ENCODE results near the gene CYB5D1.
"Not testable (repeated sequence)": the region's sequence is repeated elsewhere in the genome, so short reads cannot be mapped to it uniquely, and the experiment has no call there.

Gene CYB5D1

GRCh38 chr17:7864384-7864783, 6.6 kb downstream of the CYB5D1 start:
- H3K79me1 ChIP-seq (ENCODE audit: low read length); H4K8ac ChIP-seq (ENCODE audit: low read depth, low read length); H3K79me2 ChIP-seq (ENCODE audit: control insufficient read depth, insufficient read depth, low read length, poor library complexity); H3K4me1 ChIP-seq (ENCODE audit: control insufficient read depth in 1 of 2, insufficient read depth in 2 of 2, low read length in 2 of 2); H3K9me3 ChIP-seq (ENCODE audit: insufficient read depth, low read depth, low read length); H3K18ac ChIP-seq (ENCODE audit: low read length); H2AFZ ChIP-seq (ENCODE audit: insufficient read depth, low read length, poor library complexity); H2AK5ac ChIP-seq (ENCODE audit: low read length); H3K14ac ChIP-seq (ENCODE audit: low read length); H2BK12ac ChIP-seq (ENCODE audit: low read length); H2BK120ac ChIP-seq (ENCODE audit: insufficient read depth, low read length, poor library complexity); H3K4me3 ChIP-seq (ENCODE audit: low read depth, low read length); H3K23ac ChIP-seq (ENCODE audit: low read length); H3K27ac ChIP-seq (ENCODE audit: low read depth, low read length); H3K9ac ChIP-seq (ENCODE audit: low read length); H3K27me3 ChIP-seq (ENCODE audit: insufficient read depth, low read length); H3K4ac ChIP-seq (ENCODE audit: low read depth, low read length); H3K4me2 ChIP-seq (ENCODE audit: low read length); H4K91ac ChIP-seq (ENCODE audit: low read depth, low read length); H4K12ac ChIP-seq (ENCODE audit: low read depth, low read length); H2BK5ac ChIP-seq (ENCODE audit: low read depth, low read length, poor library complexity): not testable (repeated sequence)
- peak; percentile 57 to 74 for DNase-seq
- peaks cover 6 to 13% of the 10 kb centered on the region in 2 experiments for H3K36me3 ChIP-seq (ENCODE audit: control insufficient read depth in 1 of 2, insufficient read depth in 2 of 2, low read length in 2 of 2)
- WGBS (ENCODE audit: extremely low coverage, insufficient coverage, insufficient read length), result no CpG with 5 or more reads among the region's 5 CpGs

- no CpG with 5 or more reads among the region's 5 CpGs for WGBS (ENCODE audit: extremely low coverage, insufficient coverage, insufficient read length)
- Histone ChIP-seq H3K4ac (ENCODE audit: low read depth, low read length) (no peak overlapping the region), H3K27ac (ENCODE audit: low read depth, low read length) (no peak overlapping the region), H3K79me2 (ENCODE audit: control insufficient read depth, insufficient read depth, low read length, poor library complexity) (no peaks in the 10 kb centered on the region), H3K9me3 (ENCODE audit: insufficient read depth, low read depth, low read length) (no peaks in the 10 kb centered on the region), H2AK5ac (ENCODE audit: low read length) (no peak overlapping the region), H2BK5ac (ENCODE audit: low read depth, low read length, poor library complexity) (no peak overlapping the region), H2BK12ac (ENCODE audit: low read length) (no peak overlapping the region), H4K12ac (ENCODE audit: low read depth, low read length) (no peak overlapping the region), H3K4me3 (ENCODE audit: low read depth, low read length) (no peak overlapping the region), H3K9ac (ENCODE audit: low read length) (no peak overlapping the region), H3K23ac (ENCODE audit: low read length) (no peak overlapping the region), H3K36me3 (ENCODE audit: control insufficient read depth in 1 of 2, insufficient read depth in 2 of 2, low read length in 2 of 2) (peaks cover 6 to 11% of the 10 kb centered on the region in 2 experiments), H3K18ac (ENCODE audit: low read length) (no peak overlapping the region), H3K27me3 (ENCODE audit: insufficient read depth, low read length) (no peaks in the 10 kb centered on the region), H4K91ac (ENCODE audit: low read depth, low read length) (no peak overlapping the region), H4K8ac (ENCODE audit: low read depth, low read length) (no peak overlapping the region), H3K14ac (ENCODE audit: low read length) (no peak overlapping the region), H3K79me1 (ENCODE audit: low read length) (no peaks in the 10 kb centered on the region), H3K4me2 (ENCODE audit: low read length) (no peak overlapping the region), H2BK120ac (ENCODE audit: insufficient read depth, low read length, poor library complexity) (no peak overlapping the region), H2AFZ (ENCODE audit: insufficient read depth, low read length, poor library complexity) (no peak overlapping the region), H3K4me1 (ENCODE audit: control insufficient read depth in 1 of 2, insufficient read depth in 2 of 2, low read length in 2 of 2) (no peaks in the 10 kb centered on the region)
- DNase-seq, result no peak
Measured at GRCh38 chr17:7864995-7865650, 7.3 kb downstream of the CYB5D1 start.

DNA sequence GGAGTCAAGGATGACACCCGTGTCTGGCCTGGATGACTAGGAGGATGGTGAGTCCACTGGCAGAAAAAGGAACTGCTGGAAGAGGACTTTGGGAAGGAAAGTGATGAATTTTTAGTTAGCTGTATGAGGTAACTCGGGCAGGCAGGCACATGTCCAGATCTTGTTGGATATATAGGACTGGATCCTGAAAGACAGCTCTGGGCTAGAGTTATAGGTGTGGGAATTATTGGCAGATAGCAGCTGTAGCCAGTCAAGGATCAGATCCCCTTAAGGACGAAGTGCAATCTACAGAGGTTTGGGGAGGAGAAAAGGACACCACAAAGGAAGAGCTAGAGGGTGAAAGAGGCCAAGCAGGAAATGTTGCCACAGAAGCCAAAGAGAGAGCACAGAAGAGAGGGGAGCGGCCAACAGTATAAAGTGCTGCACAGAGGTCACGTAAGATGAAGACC, 10.1 kb downstream of the CYB5D1 start:
- Histone ChIP-seq H3K4ac (ENCODE audit: low read depth, low read length) (no peak overlapping the region), H3K79me2 (ENCODE audit: control insufficient read depth, insufficient read depth, low read length, poor library complexity) (no peaks in the 10 kb centered on the region), H4K8ac (ENCODE audit: low read depth, low read length) (no peak overlapping the region), H2BK120ac (ENCODE audit: insufficient read depth, low read length, poor library complexity) (no peak overlapping the region), H3K27ac (ENCODE audit: low read depth, low read length) (no peak overlapping the region), H2AFZ (ENCODE audit: insufficient read depth, low read length, poor library complexity) (no peak overlapping the region), H3K27me3 (ENCODE audit: insufficient read depth, low read length) (no peaks in the 10 kb centered on the region), H2BK12ac (ENCODE audit: low read length) (no peak overlapping the region), H3K79me1 (ENCODE audit: low read length) (no peaks in the 10 kb centered on the region), H2AK5ac (ENCODE audit: low read length) (no peak overlapping the region), H3K14ac (ENCODE audit: low read length) (no peak overlapping the region), H4K12ac (ENCODE audit: low read depth, low read length) (no peak overlapping the region), H3K36me3 (ENCODE audit: control insufficient read depth in 1 of 2, insufficient read depth in 2 of 2, low read length in 2 of 2) (peaks cover 11 to 13% of the 10 kb centered on the region in 2 experiments), H3K4me2 (ENCODE audit: low read length) (no peak overlapping the region), H3K18ac (ENCODE audit: low read length) (no peak overlapping the region), H3K9me3 (ENCODE audit: insufficient read depth, low read depth, low read length) (no peaks in the 10 kb centered on the region), H3K4me1 (ENCODE audit: control insufficient read depth in 1 of 2, insufficient read depth in 2 of 2, low read length in 2 of 2) (no peaks in the 10 kb centered on the region), H3K9ac (ENCODE audit: low read length) (no peak overlapping the region), H4K91ac (ENCODE audit: low read depth, low read length) (no peak overlapping the region), H3K23ac (ENCODE audit: low read length) (no peak overlapping the region), H2BK5ac (ENCODE audit: low read depth, low read length, poor library complexity) (no peak overlapping the region), H3K4me3 (ENCODE audit: low read depth, low read length) (no peak overlapping the region)
- DNase-seq, result no peak
- no CpG with 5 or more reads among the region's 5 CpGs for WGBS (ENCODE audit: extremely low coverage, insufficient coverage, insufficient read length)

DNA sequence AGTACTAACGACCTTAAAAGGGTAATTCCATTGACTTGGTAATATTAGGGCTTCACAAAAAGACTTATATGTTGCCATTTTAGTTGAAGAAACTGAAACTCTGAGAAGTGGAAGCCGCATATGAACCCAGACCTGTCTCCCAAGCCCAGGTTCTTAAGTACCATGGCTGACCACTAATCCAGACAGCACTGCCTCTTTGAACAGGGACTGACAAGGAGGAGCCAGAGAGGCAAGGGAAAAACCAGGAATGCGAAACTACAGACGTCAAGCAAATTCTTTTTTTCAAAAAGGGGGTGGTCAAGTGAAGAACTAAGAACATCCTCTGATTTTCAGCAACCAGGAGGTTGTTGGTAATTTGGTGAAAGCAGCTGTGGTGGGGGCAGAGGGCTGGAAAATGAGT, 15.2 kb downstream of the CYB5D1 start:
- H4K91ac ChIP-seq (ENCODE audit: low read depth, low read length), result no peak overlapping the region
- no peak overlapping the region for H3K23ac ChIP-seq (ENCODE audit: low read length)
- no peaks in the 10 kb centered on the region for H3K27me3 ChIP-seq (ENCODE audit: insufficient read depth, low read length)
- no peak overlapping the region for H3K4me3 ChIP-seq (ENCODE audit: low read depth, low read length)
- no peak overlapping the region for H2BK5ac ChIP-seq (ENCODE audit: low read depth, low read length, poor library complexity)
- peaks cover 5 to 7% of the 10 kb centered on the region in 2 experiments for H3K36me3 ChIP-seq (ENCODE audit: control insufficient read depth in 1 of 2, insufficient read depth in 2 of 2, low read length in 2 of 2)
- H3K14ac ChIP-seq (ENCODE audit: low read length), result no peak overlapping the region
- DNase-seq, result no peak
- no CpG with 5 or more reads among the region's 4 CpGs for WGBS (ENCODE audit: extremely low coverage, insufficient coverage, insufficient read length)
- no peaks in the 10 kb centered on the region for H3K4me1 ChIP-seq (ENCODE audit: control insufficient read depth in 1 of 2, insufficient read depth in 2 of 2, low read length in 2 of 2)
- no peak overlapping the region for H2AK5ac ChIP-seq (ENCODE audit: low read length)
- H2AFZ ChIP-seq (ENCODE audit: insufficient read depth, low read length, poor library complexity), result no peak overlapping the region
- no peak overlapping the region for H2BK120ac ChIP-seq (ENCODE audit: insufficient read depth, low read length, poor library complexity)
- no peak overlapping the region for H4K8ac ChIP-seq (ENCODE audit: low read depth, low read length)
- no peak overlapping the region for H3K27ac ChIP-seq (ENCODE audit: low read depth, low read length)
- H3K9me3 ChIP-seq (ENCODE audit: insufficient read depth, low read depth, low read length), result no peaks in the 10 kb centered on the region
- no peak overlapping the region for H3K4ac ChIP-seq (ENCODE audit: low read depth, low read length)
- no peaks in the 10 kb centered on the region for H3K79me1 ChIP-seq (ENCODE audit: low read length)
- no peak overlapping the region for H3K9ac ChIP-seq (ENCODE audit: low read length)
- no peak overlapping the region for H3K4me2 ChIP-seq (ENCODE audit: low read length)
- no peak overlapping the region for H2BK12ac ChIP-seq (ENCODE audit: low read length)
- no peak overlapping the region for H3K18ac ChIP-seq (ENCODE audit: low read length)
- H4K12ac ChIP-seq (ENCODE audit: low read depth, low read length), result no peak overlapping the region
- no peaks in the 10 kb centered on the region for H3K79me2 ChIP-seq (ENCODE audit: control insufficient read depth, insufficient read depth, low read length, poor library complexity)

All from trophoblast cell (in vitro differentiated cells and primary cell).